Stimulated activated CD8-positive, alpha-beta memory T cell treated with anti-CD3 and anti-CD28 coated beads, Interleukin-4, amount 100 ng/mL, for 48 hours (primary cell): Measurements from ENCODE around the gene NLGN1.

Experiments used
- DNase-seq: peaks from one replicate; pipeline ENCODE4 v3.0.0-alpha.2; 2020

Gene NLGN1

DNA sequence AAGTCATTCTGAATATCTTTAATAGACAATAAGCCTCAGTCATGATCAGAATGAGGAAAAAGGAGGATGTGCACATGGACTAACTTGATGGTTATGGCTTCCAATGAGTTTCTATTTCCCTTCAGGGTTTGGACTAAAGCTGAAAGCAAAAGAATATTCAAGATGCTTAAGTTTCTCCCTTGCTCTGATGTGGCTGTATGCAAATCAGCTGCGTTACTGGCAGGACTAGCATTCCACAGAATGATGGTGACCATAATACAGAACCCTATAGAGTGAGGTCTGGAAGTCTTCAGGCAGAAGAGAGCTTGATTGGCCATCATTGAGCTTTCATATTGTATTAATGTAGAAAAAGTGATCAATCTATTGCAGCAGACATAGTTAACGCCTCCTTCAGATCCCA lies 466.0 kb downstream of the NLGN1 start:
- no peak for DNase-seq

DNA sequence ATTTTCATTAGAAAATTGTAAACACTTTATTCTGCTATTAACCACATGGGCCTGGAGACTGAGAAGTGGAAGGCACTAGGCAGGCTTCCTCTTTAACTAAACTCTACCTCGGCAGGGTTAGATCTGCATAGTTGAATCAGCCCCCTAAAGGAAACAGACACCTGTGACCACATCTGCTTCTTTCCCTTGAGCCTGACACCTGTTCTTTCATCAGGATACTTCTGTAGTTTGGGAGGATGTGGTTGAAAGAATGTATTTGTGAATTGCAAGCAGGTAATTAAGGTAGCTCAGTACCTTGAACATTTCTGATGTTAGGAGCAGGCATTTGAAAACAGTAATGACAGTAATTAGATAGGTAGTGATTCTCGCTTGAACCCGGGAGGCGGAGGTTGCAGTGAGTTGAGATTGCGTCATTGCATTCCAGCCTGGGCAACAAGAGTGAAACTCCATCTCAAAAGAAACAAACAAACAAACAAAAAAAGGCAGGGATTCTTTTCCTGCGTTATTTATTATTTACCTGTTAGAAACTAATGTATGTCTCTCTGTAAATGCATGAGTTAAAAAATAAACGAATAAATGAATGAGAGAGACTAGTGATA lies 468.5 kb downstream of the NLGN1 start:
- no peak for DNase-seq

DNA sequence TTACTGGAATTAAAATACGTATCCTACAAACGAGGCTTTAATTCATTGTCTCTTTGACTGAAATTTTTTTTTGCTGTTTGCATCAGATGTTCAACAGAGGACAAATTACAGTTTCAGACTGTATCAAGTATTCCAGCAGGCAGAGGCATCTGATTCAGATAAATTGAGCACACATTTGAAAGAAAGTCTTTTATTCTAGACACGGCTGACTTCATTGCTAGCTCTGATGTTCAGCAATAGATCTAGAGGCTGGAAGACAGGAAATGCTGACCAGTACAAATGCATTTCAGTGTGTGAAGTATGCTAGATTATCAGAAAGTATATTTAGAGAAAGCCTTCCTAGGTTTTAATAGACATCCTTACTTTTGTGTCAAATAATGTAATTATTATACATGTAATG lies 472.2 kb downstream of the NLGN1 start:
- DNase-seq: no peak

- no peak for DNase-seq
These were observed 473.4 kb downstream of the NLGN1 start for GRCh38 chr3:173870976-173871375.

DNA sequence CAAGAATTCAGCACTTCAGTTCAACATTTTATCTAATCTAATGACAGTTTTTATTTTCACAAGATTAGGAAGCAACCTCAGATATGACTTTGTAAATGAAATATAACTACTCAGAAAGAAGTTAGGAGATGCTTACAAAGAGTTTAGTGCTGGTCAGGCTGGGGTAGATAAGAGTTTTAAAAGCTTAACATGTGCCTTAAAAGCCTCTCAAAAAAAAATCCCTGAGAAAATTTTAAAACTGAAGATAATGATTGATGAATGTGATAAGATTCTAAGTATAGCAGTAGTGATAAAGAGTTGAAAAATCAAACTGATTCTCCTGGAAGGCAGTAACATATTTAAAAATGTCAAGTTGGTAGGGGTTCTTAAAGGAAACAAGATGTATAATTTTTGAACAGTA lies 478.2 kb downstream of the NLGN1 start:
- no peak for DNase-seq

DNA sequence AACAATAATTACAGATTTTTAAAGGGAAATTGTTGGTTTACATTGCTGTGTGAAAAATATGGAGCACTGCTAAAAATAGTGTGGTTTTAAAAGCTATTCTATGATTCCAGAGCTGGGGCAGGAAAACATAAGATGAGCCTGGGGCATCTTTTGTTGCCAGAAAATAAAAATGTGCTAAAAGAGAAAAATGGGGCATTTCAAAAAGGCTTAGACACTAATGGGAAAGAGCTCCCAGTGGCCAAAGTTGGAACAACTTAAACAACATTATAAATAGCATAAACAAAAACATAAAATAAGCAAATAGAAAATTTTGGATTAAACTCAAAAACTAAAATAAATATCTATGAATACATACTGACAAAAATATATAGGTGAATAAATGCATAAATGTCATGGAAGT lies 478.9 kb downstream of the NLGN1 start:
- no peak for DNase-seq

GRCh38 chr3:173887888-173888287 lies 490.3 kb downstream of the NLGN1 start:
- no peak for DNase-seq

- DNase-seq: no peak
These were observed 492.1 kb downstream of the NLGN1 start for GRCh38 chr3:173889596-173889995.

DNA sequence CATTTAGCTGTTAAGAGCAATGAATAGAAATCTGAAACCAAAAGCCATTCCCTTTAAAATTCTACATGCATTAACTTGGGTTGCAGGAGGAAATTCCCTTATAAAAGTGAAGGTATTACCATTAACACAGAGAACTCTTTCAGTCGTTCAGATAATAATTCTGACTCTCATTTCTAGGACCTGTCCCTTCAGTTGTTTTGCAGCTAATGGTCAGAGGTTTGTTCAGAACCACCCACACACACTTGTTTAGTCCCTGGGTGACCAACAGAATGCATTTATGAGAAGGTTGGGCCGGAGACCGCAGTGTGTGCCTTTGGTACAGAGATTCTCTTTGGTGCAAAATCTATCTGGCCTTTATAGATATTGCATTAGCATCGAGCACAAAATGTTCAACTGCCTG lies 492.5 kb downstream of the NLGN1 start:
- no peak for DNase-seq

GRCh38 chr3:173891272-173892100 lies 493.9 kb downstream of the NLGN1 start:
- no peak for DNase-seq

GRCh38 chr3:173892547-173892946 lies 495.0 kb downstream of the NLGN1 start:
- no peak for DNase-seq

DNA sequence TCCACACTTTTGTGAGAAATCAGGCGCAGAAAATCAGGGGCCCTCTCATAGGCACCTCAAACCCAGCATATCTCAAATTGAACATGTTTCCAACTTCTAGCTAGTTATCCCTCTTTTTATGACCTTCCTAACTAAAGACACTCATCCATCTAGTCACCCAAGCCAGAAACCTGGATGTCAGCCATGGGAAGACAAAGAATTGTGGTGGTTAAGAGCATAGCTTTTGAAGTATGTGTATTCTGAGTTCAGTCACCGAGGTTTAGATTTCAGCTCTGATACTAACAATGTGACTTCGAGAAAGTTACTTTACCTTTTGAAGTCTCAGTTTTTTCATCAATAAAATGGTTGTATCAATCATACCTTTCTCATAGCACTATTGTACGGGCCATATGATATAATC lies 495.5 kb downstream of the NLGN1 start:
- DNase-seq: no peak

- DNase-seq: no peak
These were observed 496.3 kb downstream of the NLGN1 start for GRCh38 chr3:173893835-173894234.

DNA sequence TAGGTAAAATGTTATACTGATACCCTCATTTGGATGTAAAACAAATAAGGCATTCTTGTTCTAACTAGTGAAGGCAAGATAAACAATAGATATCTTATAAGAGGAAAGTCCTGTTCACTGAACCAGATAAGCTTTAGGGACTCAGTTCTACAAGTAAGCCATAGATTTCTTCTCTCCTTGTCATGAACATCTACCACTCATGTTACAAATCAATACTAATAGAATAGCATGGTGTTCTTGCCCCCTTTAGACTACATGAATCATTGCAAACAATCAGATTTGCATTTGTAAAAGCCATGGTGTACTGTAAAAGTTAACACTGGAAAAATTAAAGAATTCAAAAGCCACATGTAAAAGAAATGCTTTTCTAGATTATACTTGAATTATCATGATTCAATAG lies 500.1 kb downstream of the NLGN1 start:
- no peak for DNase-seq

DNA sequence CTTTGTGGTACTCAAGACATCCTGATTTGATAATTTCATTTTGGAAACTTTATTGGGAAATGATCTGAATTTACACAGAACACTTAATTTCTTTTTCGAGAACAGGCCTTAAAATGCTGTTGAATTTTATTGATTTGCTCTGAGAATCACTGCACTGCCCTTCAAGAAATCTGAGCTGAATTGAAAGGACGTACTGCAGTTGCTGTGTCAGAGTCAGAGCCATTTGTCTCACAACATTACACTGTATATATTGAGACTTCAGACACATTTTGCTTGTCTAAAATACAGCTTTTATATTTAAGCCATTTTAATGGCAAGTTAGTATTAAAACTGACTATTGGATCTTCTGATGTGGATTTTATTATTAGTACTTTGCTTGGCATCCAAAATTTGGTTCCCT lies 504.1 kb downstream of the NLGN1 start:
- DNase-seq: no peak

- DNase-seq: no peak
These were observed 504.9 kb downstream of the NLGN1 start for GRCh38 chr3:173902401-173902800.

- no peak for DNase-seq
These were observed 505.3 kb downstream of the NLGN1 start for GRCh38 chr3:173902871-173903270.

- DNase-seq: no peak
These were observed 507.8 kb downstream of the NLGN1 start for GRCh38 chr3:173905381-173905780.

- DNase-seq: no peak
These were observed 513.9 kb downstream of the NLGN1 start for GRCh38 chr3:173911446-173911845.

DNA sequence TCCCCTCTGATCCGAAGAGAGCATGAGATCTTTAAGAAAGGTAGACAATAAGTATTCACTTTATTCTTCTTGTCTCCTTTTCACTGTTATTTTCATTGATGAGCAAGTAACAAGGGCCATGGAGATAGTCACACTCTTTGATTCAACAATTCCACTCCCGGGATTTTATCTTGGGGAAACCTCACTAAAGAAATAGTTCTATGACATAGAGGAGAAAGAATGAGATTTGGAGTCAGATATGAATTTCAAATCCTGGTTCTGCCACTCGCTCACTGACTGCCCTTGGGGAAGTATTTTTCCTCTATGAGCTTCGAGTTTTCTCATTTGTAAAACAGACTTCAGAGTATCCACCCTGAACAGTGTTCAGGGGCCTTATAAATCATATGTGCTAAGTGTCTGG lies 514.6 kb downstream of the NLGN1 start:
- DNase-seq: no peak

- no peak for DNase-seq
These were observed 515.9 kb downstream of the NLGN1 start for GRCh38 chr3:173913397-173913796.

DNA sequence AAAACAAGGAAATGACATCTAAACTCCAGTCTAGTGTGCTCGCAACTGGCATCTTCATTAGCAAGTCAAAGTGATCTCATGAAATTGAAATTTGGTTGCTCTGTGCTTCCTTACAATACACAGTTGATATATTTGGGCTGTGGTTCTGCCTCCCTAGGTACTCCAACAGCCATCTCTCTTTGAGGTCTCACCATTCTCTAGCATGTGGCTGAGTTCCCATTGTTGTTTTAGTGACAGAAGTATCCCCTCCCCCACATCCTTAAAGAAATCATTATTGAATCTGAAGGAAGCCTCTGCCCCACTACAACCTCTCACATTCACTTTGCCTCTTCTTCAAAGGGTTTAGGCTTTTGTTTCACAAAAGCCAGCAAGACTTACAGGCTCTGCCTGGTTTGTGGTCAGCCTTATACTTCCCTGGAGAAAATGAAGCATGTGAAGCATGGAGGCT lies 516.5 kb downstream of the NLGN1 start:
- no peak for DNase-seq

GRCh38 chr3:173916799-173917198 lies 519.3 kb downstream of the NLGN1 start:
- DNase-seq: no peak

- no peak for DNase-seq
These were observed 522.8 kb downstream of the NLGN1 start for GRCh38 chr3:173920386-173920785.

GRCh38 chr3:173921732-173922131 lies 524.2 kb downstream of the NLGN1 start:
- DNase-seq: no peak
